PFSK-1 (cell line): Measurements from ENCODE around the gene TMEM109.

ENCODE experiments used
- FOXP2 ChIP-seq: optimal IDR thresholded peaks from 2 replicates; pipeline ENCODE3; 2011; ENCODE audit warnings: borderline replicate concordance, control low read depth, inconsistent platforms; ENCODE audit not compliant: insufficient read depth; ENCODE audit errors: extremely low read length, extremely low read depth
- POLR2AphosphoS5 ChIP-seq: IDR thresholded peaks from 2 replicates; pipeline ENCODE4 v1.6.1; 2012; ENCODE audit warnings: low read depth, mild to moderate bottlenecking, control low read depth, low read length, moderate library complexity
- REST ChIP-seq, 2 experiments: IDR thresholded peaks; 2 replicates each; pipeline versions ENCODE4 v1.6.1 to v1.8.0; 2011 to 2012; ENCODE audit warnings: low read depth in 2 of 2, low read length in 2 of 2, control low read depth in 1 of 2, inconsistent platforms in 1 of 2, mild to moderate bottlenecking in 1 of 2, moderate library complexity in 1 of 2; ENCODE audit not compliant: insufficient read depth in 1 of 2
- SIN3A ChIP-seq: IDR thresholded peaks from 2 replicates; pipeline ENCODE4 v1.6.1; 2012; ENCODE audit warnings: mild to moderate bottlenecking, low read length, moderate library complexity, borderline replicate concordance; ENCODE audit not compliant: insufficient read depth
- TAF1 ChIP-seq: IDR thresholded peaks from 2 replicates; pipeline ENCODE4 v1.6.1; 2012; ENCODE audit warnings: low read length, control low read depth, borderline replicate concordance; ENCODE audit not compliant: insufficient read depth

Gene TMEM109

GRCh38 chr11:60868682-60869450 is 45.1 kb upstream of the TMEM109 start:
- TF ChIP-seq POLR2AphosphoS5 (no peak), SIN3A (no peak), FOXP2 (no peak), TAF1 (no peak), REST (IDR thresholded peaks at IDR 0.05; ENCODE audit: insufficient read depth in 1 of 2, low read depth in 2 of 2, low read length in 2 of 2) (no peak)

- no peak for TF ChIP-seq TAF1
- no peak for TF ChIP-seq FOXP2
- TF ChIP-seq POLR2AphosphoS5: no peak
- no peak for TF ChIP-seq SIN3A
- no peak for TF ChIP-seq REST (IDR thresholded peaks at IDR 0.05; ENCODE audit: insufficient read depth in 1 of 2, low read depth in 2 of 2, low read length in 2 of 2)
Observed at GRCh38 chr11:60869451-60869825, 44.5 kb upstream of the TMEM109 start.

GRCh38 chr11:60870276-60870675 is 43.7 kb upstream of the TMEM109 start:
- TF ChIP-seq SIN3A: no peak
- TF ChIP-seq TAF1: no peak
- no peak for TF ChIP-seq FOXP2
- no peak for TF ChIP-seq REST (IDR thresholded peaks at IDR 0.05; ENCODE audit: insufficient read depth in 1 of 2, low read depth in 2 of 2, low read length in 2 of 2)
- no peak for TF ChIP-seq POLR2AphosphoS5

GRCh38 chr11:60870733-60871377 is 43.1 kb upstream of the TMEM109 start:
- TF ChIP-seq TAF1 (no peak), SIN3A (no peak), POLR2AphosphoS5 (no peak), FOXP2 (no peak), REST (IDR thresholded peaks at IDR 0.05; ENCODE audit: insufficient read depth in 1 of 2, low read depth in 2 of 2, low read length in 2 of 2) (no peak)
